Activated CD8-positive, alpha-beta T cell treated with anti-CD3 and anti-CD28 coated beads, Interleukin-2, amount 10 ng/mL, durations not matched to agents 7 days and 5 days (primary cell): ENCODE measurements around the gene NDRG3. TPM values are rescaled to one million over a fixed set of nuclear protein-coding genes. Genes with fewer than 3 reads are reported as not detected.
"Not testable (repeated sequence)": the region's sequence is repeated elsewhere in the genome, so short reads cannot be mapped to it uniquely, and the experiment has no call there.

Experiments
- ATAC-seq: fragments of 150-1000 bp; cut with Tn5 transposase; one replicate; pipeline ENCODE4 v1.10.0; 2021; ENCODE audit warnings: moderate library complexity
- CTCF ChIA-PET: fragments of 350-600 bp; sonication (Branson Sonifier 250); formaldehyde crosslinking; loops from one replicate; lab custom pipeline; 2021; ENCODE audit warnings: antibody characterized with exemption; lab: Charles Lee
- POLR2A ChIA-PET: fragments of 350-600 bp; sonication (Branson Sonifier 250); formaldehyde crosslinking; loops from one replicate; lab custom pipeline; 2021; ENCODE audit warnings: antibody characterized with exemption; lab: Charles Lee
- DNase-seq: peaks from one replicate; pipeline ENCODE4 v3.0.0-alpha.2; 2020
- H3K27ac Mint-ChIP-seq: one replicate; pipeline ENCODE4 v1.8.0; 2021; ENCODE audit warnings: mild to moderate bottlenecking, mixed read lengths
- H3K27me3 Mint-ChIP-seq: one replicate; pipeline ENCODE4 v1.8.0; 2021; ENCODE audit warnings: low read depth, mixed read lengths
- H3K36me3 Mint-ChIP-seq: one replicate; pipeline ENCODE4 v1.8.0; 2021; ENCODE audit warnings: low read depth, mixed read lengths
- H3K4me1 Mint-ChIP-seq: one replicate; pipeline ENCODE4 v1.8.0; 2021; ENCODE audit warnings: low read depth, mixed read lengths
- H3K4me3 Mint-ChIP-seq: one replicate; pipeline ENCODE4 v1.8.0; 2021; ENCODE audit warnings: mild to moderate bottlenecking, mixed read lengths
- H3K9me3 Mint-ChIP-seq: one replicate; pipeline ENCODE4 v1.8.0; 2022; ENCODE audit warnings: mixed read lengths; ENCODE audit not compliant: insufficient read depth
- total RNA-seq, 2 experiments: library from RNA; stranded (reverse); gene quantifications; one replicate each; pipeline ENCODE4 v1.2.3, GENCODE V29; 2021

NDRG3 gene
- total RNA-seq, 2 experiments from 2014 or later, result 37.2 to 39.4 TPM

DNA sequence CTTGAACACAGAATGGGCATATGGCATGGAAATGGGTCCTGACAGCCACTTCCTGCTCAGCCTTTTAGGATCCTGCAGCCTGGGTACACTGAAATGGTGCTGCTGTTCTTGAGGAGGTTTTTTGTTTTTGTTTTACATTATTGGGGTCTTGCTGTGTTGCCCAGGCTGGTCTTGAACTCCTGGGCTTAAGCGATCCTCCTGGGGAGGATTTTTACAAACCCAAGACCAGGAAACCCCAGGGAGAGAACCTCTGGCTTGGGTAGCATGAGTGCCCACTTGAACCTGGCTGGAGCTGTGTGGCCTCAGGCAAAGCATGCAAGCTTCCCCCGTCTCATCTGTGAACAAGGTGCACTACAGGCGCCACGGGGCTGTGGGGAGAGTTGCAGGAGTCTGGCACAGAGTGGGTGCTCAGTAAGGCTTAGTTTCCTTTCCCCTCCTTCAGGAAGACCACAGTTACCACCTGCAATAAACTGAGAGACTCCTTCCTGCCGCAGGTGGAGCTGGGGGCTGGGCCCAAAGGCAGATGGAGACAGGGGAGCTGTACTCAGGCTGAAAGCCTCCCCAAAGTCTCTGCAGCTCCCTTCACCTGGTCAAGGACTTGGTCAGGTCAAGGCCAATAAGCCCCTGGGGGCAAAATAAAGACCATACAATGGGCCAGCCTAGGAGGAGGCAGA, 101.7 kb downstream of the NDRG3 start:
- ChIA-PET CTCF (interaction anchor here (0.9 to 4.8 kb wide), 15 partner anchors 13 to 223 kb away, joined by 3 to 43 read pairs (median 5); partner anchors contain the start of genes DSN1 and RAB5IF), POLR2A (interaction anchor here (0.6 to 4.3 kb wide), 9 partner anchors 10 to 192 kb away, joined by 3 to 42 read pairs (median 10); partner anchors contain the start of genes RAB5IF and TGIF2)
- Mint-ChIP-seq H3K9me3 (no peaks in the 10 kb centered on the region), H3K27me3 (no peaks in the 10 kb centered on the region), H3K27ac (peak overlapping the region; percentile 93), H3K4me1 (peaks cover 50% of the 10 kb centered on the region), H3K4me3 (peak overlapping the region; percentile 99), H3K36me3 (peaks cover 64% of the 10 kb centered on the region)
- peak; percentile 81 for DNase-seq
- peak; percentile 81 for ATAC-seq

DNA sequence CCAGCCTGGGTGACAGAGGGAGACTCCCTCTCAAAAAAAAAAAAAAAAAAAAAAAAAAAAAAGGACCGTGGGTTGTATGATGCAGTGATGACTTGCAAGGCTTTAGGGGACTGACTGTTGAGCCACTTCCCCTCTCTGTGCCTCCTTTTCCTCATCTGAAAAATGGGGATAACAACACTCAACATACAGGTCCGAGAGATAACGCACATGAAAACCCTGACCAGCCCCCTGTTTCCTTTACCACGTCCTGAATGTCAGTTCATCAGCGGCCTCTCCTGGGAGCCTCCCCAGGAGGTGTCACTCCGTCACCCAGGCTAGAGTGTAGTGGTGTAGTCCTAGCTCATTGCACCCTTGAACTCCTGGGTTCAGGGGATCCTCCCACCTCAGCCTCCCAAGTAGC, 103.8 kb downstream of the NDRG3 start:
- Mint-ChIP-seq H3K36me3 (peaks cover 80% of the 10 kb centered on the region), H3K4me1 (peaks cover 48% of the 10 kb centered on the region), H3K27ac (peak overlapping the region; percentile 86), H3K9me3 (no peaks in the 10 kb centered on the region), H3K4me3 (peak overlapping the region; percentile 99), H3K27me3 (no peaks in the 10 kb centered on the region)
- DNase-seq (no peak), ATAC-seq (no peak)
- POLR2A ChIA-PET, result interaction anchor here (0.7 to 4.3 kb wide), 5 partner anchors 10 to 37 kb away, joined by 3 to 42 read pairs (median 4); partner anchors contain the start of gene RAB5IF
- CTCF ChIA-PET, result interaction anchor here (0.7 to 3.1 kb wide), 5 partner anchors 12 to 132 kb away, joined by 3 to 13 read pairs (median 4); partner anchors contain the start of genes DSN1 and RAB5IF

DNA sequence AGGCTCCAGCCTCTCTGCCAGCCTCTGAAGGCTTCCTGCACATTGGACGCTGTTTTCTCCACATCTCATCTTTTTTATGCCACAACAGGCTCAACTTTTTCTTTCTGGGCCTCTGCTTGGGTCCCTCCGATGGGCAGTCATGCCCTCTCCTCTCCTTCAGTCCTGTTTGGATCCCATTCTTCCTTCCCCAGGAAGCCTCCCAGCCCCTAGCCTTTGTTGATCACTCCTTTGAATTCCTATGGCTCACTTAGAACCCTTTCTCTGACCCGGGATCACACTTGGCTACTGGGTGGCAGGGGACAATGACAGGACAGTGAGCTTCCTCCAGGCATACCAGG, 104.4 kb downstream of the NDRG3 start:
- ChIA-PET POLR2A (interaction anchor here (1.2 kb wide), 1 partner anchor 11 kb away, joined by 4 read pairs; no protein-coding TSS in a partner anchor), CTCF (interaction anchor here (1.7 kb wide), 1 partner anchor 13 kb away, joined by 4 read pairs; no protein-coding TSS in a partner anchor)
- no peak for ATAC-seq
- H3K27ac Mint-ChIP-seq, result peak overlapping the region; percentile 79
- no peaks in the 10 kb centered on the region for H3K27me3 Mint-ChIP-seq
- H3K9me3 Mint-ChIP-seq, result no peaks in the 10 kb centered on the region
- DNase-seq, result no peak
- peaks cover 81% of the 10 kb centered on the region for H3K36me3 Mint-ChIP-seq
- H3K4me3 Mint-ChIP-seq, result no peak overlapping the region
- peaks cover 45% of the 10 kb centered on the region for H3K4me1 Mint-ChIP-seq

DNA sequence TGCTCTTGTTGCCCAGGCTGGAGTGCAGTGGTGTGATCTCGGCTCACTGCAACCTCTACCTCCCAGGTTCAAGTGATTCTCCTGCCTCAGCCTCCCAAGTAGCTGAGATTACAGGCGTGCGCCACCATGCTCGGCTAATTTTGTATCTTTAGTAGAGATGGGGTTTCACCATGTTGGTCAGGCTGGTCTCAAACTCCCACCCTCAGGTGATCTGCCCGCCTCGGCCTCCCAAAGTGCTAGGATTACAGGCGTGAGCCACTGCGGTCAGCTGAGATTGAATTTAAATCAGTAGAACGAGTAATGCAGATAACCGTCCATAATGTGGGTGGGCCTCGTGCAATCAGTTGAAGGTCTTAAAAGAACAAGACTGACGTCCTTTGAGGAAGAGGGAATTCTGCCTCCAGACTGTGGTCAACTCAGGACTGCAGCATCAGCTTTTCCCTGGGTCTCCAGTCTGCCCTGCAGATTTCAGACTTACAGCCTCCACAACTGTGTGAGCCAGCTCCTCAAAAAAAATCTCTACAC, 107.0 kb downstream of the NDRG3 start:
- DNase-seq, H3K9me3 Mint-ChIP-seq, ATAC-seq, H3K27ac Mint-ChIP-seq, H3K4me3 Mint-ChIP-seq, CTCF ChIA-PET, POLR2A ChIA-PET, H3K27me3 Mint-ChIP-seq: not testable (repeated sequence)
- Mint-ChIP-seq H3K4me1 (peaks cover 48% of the 10 kb centered on the region), H3K36me3 (peaks cover 77% of the 10 kb centered on the region)

DNA sequence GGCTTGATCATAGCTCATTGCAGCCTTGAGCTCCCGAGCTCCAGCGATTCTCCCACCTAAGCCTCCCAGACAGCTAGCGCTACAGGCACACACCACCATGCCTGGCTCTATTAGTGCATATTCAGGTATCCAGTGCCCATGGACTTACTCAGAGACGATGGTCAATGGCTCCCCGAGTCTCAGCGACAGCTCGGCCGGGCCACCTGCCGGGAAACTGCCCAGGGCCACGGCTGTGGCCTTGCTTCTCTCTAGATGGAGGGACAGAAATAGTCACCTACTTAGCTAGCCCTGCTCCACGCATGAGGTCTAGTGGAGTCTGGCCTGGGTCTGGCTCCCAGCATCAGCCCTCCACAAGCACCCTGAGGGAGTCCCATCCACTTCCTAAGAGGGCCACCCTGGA, 111.5 kb downstream of the NDRG3 start:
- Mint-ChIP-seq H3K4me1 (peaks cover 56% of the 10 kb centered on the region), H3K27ac (peak overlapping the region; percentile 85), H3K9me3 (no peaks in the 10 kb centered on the region), H3K27me3 (no peaks in the 10 kb centered on the region), H3K36me3 (peaks cover 79% of the 10 kb centered on the region), H3K4me3 (no peak overlapping the region)
- ChIA-PET CTCF (no interaction called here), POLR2A (interaction anchor here (0.6 to 1.6 kb wide), 5 partner anchors 10 to 1229 kb away, joined by 3 to 5 read pairs (median 4); partner anchors contain the start of gene SLA2)
- DNase-seq, result no peak
- ATAC-seq, result no peak

DNA sequence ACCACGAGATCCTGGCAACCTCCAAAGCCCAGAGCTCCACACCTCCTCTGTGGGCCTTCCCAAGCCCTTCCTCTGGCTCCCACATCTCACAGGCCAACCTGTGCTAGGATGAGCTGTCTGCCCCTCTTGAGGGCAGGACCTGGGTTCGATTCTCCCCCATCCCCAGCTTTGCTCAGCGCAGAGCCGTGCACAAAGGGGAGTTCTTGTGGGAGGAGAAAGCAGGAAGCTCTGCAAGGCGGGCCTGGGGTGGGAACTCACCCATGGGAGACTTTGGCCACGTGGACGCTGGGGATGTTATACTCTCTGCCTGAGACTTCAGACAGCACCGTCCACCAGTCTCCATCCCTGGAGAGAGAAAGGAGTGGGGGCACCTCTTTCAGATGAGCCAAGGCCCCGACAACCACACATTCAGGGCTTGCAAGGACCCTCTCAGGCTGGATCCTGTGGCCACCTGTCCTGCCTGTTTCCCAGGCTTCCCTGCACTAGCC, 112.6 kb downstream of the NDRG3 start:
- DNase-seq, result no peak
- no peaks in the 10 kb centered on the region for H3K9me3 Mint-ChIP-seq
- H3K27ac Mint-ChIP-seq, result peak overlapping the region; percentile 60
- CTCF ChIA-PET, result no interaction called here
- H3K36me3 Mint-ChIP-seq, result peaks cover 73% of the 10 kb centered on the region
- peaks cover 66% of the 10 kb centered on the region for H3K4me1 Mint-ChIP-seq
- POLR2A ChIA-PET, result interaction anchor here (0.5 to 2.1 kb wide), 5 partner anchors 10 to 508 kb away, joined by 3 to 10 read pairs (median 4); partner anchors contain the start of gene SLA2
- no peaks in the 10 kb centered on the region for H3K27me3 Mint-ChIP-seq
- no peak overlapping the region for H3K4me3 Mint-ChIP-seq
- no peak for ATAC-seq

DNA sequence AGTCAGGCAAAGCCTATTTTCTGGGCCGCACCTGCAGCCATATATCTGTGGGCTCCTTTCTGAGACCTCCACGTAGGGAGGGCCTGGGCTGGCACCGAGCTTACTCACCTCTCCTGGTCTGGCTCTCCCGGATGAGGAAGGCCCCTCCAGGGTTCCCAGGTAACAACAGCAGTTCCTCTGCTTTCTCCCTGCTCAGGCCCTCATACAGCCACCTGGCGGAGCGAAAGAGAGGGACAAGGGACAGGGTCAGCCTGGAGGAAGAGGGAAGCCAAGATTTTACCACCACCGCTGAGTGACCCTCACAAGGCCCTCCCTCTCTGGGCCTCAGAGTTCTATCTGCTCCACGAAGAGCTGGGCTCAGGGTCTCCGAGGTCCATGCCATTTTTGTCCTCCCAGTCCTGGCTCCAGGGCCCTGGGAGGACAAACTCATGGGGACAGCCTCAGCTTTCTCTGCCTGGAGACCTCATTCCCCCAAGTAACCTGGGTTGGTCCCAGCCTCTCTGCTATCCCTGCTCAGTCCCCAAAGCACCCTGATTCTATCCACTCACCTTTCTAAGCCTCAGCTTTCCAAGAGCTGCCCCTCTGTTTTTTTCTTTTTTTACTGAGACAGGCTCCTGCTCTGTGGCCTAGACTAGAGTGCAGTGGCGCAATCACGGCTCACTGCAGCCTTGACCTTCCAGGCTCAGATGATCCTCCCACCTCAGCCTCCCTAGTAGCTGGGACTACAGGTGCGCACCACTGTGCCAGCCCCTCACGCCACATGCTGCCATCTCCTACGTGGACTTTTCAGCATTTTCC, 113.2 kb downstream of the NDRG3 start:
- H3K27ac Mint-ChIP-seq, result peak overlapping the region; percentile 96
- no peak for ATAC-seq

DNA sequence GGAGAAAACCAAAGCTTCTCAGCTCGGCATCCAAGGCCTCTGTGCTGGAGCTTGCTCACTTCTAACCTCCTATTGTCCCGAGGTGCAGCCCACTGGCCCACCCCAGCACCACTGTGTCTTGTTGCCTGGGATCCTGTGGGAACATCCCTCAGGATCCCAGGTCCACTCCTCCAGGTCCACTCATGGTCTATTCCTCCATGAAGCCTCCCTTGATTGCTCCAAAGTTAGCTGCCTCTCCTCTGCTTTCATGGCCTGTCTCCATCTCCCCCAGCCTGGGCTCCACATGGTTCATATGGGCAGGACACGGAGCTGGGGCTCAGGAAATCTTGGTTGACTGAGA, 113.8 kb downstream of the NDRG3 start:
- peaks cover 74% of the 10 kb centered on the region for H3K36me3 Mint-ChIP-seq
- H3K27ac Mint-ChIP-seq, result peak overlapping the region; percentile 96
- ChIA-PET POLR2A (interaction anchor here (0.8 to 2.1 kb wide), 3 partner anchors 11 to 49 kb away, joined by 3 to 10 read pairs (median 3); partner anchors contain the start of gene SLA2), CTCF (interaction anchor here (1.2 kb wide), 1 partner anchor 13 kb away, joined by 5 read pairs; the partner anchor contains the start of gene SLA2)
- peaks cover 73% of the 10 kb centered on the region for H3K4me1 Mint-ChIP-seq
- H3K27me3 Mint-ChIP-seq, result no peaks in the 10 kb centered on the region
- H3K4me3 Mint-ChIP-seq, result no peak overlapping the region
- no peak for DNase-seq
- H3K9me3 Mint-ChIP-seq, result no peaks in the 10 kb centered on the region
- no peak for ATAC-seq

More for the DNA sequence above, 113.2 kb downstream of the NDRG3 start:
- H3K4me3 Mint-ChIP-seq, result no peak overlapping the region
- ChIA-PET POLR2A (interaction anchor here (0.8 to 2.1 kb wide), 4 partner anchors 10 to 49 kb away, joined by 3 to 10 read pairs (median 4); partner anchors contain the start of gene SLA2), CTCF (interaction anchor here (1.2 kb wide), 1 partner anchor 13 kb away, joined by 5 read pairs; the partner anchor contains the start of gene SLA2)
- peaks cover 70% of the 10 kb centered on the region for H3K4me1 Mint-ChIP-seq
- H3K27me3 Mint-ChIP-seq, result no peaks in the 10 kb centered on the region
- peaks cover 73% of the 10 kb centered on the region for H3K36me3 Mint-ChIP-seq
- H3K9me3 Mint-ChIP-seq, result no peaks in the 10 kb centered on the region
- DNase-seq, result no peak

DNA sequence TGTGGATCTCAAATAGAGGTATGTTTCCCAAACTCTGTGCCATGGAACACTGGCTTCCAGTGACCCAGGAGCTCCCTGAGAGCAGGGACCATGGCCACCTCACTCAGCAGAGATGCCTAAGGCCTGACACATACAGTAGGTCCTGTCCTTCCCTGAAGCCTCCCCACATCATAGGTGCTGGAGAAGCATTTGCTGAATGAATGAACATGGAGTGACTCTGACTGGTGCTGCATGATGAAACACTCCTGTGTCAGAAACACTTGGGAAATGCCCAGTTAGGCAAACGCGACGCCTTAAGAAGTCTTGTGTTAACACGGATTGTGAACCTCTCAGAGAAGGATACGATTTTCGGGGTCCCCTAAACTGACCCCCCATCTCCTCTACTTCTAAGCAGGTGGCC, 114.2 kb downstream of the NDRG3 start:
- CTCF ChIA-PET, result interaction anchor here (1.2 to 2.0 kb wide), 2 partner anchors 14 kb away, joined by 5 to 9 read pairs; partner anchors contain the start of gene SLA2

DNA sequence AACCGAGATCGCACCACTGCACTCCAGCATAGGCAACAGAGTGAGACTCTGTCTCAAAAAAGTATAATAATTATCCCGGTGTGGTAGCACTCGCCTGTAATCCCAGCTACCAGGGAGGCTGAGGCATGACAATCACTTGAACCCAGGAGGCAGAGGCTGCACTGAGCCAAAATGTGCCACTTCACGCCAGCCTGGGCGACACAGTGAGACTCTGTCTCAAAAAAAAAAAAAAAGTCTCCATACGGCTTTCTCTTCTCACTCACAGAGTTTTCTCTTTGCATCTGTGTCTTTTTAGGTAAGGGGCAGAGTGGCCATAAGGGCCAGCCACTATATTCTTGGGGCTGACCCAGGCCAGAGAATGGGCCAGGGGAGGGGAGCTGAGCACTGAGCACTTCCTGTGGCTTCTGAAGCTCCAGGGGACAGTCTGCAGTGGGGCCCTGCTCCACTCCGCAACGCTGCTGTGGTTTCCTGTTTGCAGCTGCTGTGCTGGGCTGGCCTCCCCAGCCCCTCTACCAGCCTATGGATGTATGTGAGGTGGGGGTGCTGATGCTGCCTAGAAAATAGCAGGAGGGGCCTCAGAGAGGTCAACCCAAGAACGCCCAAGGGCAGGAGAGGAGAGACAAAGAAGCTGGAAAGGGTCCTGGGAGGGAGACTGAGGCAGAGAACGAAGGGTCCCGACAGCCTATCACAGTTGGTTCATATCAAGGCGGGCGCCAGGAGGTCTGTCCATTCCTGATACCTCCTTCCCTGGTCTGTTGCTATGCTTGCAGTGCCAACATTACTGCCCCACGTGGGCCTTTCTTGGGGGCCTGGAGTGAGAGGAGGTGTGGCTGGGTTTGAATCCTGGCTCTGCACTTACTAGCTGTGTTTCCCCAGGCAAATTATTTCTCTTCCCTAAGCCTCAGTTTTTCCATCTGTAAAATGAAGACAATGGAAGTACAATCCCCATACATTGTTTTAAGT, 115.9 kb downstream of the NDRG3 start:
- CTCF ChIA-PET, result interaction anchor here (0.6 to 2.0 kb wide), 16 partner anchors 13 to 178 kb away, joined by 3 to 9 read pairs (median 4); partner anchors contain the start of genes DSN1, RAB5IF and SLA2
- Mint-ChIP-seq H3K36me3 (peaks cover 77% of the 10 kb centered on the region), H3K27ac (peak overlapping the region; percentile 96), H3K4me3 (peak overlapping the region; percentile 60), H3K9me3 (no peaks in the 10 kb centered on the region), H3K27me3 (no peaks in the 10 kb centered on the region), H3K4me1 (peaks cover 64% of the 10 kb centered on the region)
- DNase-seq, result peak; percentile 78
- ATAC-seq, result peak; percentile 95
- POLR2A ChIA-PET, result interaction anchor here (0.6 to 4.9 kb wide), 6 partner anchors 12 to 888 kb away, joined by 3 to 34 read pairs (median 4); partner anchors contain the start of genes RBM39, SLA2 and TGIF2

More for the DNA sequence above, 114.2 kb downstream of the NDRG3 start:
- POLR2A ChIA-PET, result interaction anchor here (1.0 to 2.1 kb wide), 2 partner anchors 13 to 50 kb away, joined by 3 to 10 read pairs; partner anchors contain the start of gene SLA2
- Mint-ChIP-seq H3K4me1 (peaks cover 70% of the 10 kb centered on the region), H3K36me3 (peaks cover 76% of the 10 kb centered on the region), H3K27ac (peak overlapping the region; percentile 96), H3K27me3 (no peaks in the 10 kb centered on the region), H3K4me3 (no peak overlapping the region), H3K9me3 (no peaks in the 10 kb centered on the region)
- ATAC-seq (no peak), DNase-seq (no peak)
